Measurements from ENCODE around the gene MUC2.

DNA sequence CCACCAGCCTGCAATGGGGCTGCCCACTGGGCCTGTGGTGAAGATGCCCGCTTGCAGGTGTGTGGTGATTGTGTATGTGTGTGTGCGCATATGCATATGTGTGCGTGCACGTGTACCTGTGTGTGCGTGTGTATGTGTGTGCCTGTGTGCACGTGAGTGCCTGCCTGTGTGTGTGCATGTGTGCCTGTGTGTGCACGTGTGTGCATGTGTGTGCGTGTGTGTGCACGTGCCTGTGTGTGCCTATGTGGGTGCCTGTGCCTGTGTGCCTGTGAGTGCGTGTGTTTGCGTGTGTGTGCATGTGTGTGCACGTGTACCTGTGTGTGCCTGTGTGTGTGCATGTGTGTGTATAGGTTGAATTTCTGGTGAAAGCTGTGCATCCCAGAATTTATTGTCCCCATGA is 35.8 kb upstream of the MUC2 start:
- TF ChIP-seq, protein P1, sequence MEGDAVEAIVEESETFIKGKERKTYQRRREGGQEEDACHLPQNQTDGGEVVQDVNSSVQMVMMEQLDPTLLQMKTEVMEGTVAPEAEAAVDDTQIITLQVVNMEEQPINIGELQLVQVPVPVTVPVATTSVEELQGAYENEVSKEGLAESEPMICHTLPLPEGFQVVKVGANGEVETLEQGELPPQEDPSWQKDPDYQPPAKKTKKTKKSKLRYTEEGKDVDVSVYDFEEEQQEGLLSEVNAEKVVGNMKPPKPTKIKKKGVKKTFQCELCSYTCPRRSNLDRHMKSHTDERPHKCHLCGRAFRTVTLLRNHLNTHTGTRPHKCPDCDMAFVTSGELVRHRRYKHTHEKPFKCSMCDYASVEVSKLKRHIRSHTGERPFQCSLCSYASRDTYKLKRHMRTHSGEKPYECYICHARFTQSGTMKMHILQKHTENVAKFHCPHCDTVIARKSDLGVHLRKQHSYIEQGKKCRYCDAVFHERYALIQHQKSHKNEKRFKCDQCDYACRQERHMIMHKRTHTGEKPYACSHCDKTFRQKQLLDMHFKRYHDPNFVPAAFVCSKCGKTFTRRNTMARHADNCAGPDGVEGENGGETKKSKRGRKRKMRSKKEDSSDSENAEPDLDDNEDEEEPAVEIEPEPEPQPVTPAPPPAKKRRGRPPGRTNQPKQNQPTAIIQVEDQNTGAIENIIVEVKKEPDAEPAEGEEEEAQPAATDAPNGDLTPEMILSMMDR (IDR thresholded peaks at IDR 0.05 in 2 of 3, conservative IDR thresholded peaks at IDR 0.05 in 1 of 3; ENCODE audit: borderline replicate concordance in 1 of 3, insufficient read depth in 1 of 3, low read depth in 2 of 3, low read length in 2 of 3): no peak
- TF ChIP-seq, protein P2, sequence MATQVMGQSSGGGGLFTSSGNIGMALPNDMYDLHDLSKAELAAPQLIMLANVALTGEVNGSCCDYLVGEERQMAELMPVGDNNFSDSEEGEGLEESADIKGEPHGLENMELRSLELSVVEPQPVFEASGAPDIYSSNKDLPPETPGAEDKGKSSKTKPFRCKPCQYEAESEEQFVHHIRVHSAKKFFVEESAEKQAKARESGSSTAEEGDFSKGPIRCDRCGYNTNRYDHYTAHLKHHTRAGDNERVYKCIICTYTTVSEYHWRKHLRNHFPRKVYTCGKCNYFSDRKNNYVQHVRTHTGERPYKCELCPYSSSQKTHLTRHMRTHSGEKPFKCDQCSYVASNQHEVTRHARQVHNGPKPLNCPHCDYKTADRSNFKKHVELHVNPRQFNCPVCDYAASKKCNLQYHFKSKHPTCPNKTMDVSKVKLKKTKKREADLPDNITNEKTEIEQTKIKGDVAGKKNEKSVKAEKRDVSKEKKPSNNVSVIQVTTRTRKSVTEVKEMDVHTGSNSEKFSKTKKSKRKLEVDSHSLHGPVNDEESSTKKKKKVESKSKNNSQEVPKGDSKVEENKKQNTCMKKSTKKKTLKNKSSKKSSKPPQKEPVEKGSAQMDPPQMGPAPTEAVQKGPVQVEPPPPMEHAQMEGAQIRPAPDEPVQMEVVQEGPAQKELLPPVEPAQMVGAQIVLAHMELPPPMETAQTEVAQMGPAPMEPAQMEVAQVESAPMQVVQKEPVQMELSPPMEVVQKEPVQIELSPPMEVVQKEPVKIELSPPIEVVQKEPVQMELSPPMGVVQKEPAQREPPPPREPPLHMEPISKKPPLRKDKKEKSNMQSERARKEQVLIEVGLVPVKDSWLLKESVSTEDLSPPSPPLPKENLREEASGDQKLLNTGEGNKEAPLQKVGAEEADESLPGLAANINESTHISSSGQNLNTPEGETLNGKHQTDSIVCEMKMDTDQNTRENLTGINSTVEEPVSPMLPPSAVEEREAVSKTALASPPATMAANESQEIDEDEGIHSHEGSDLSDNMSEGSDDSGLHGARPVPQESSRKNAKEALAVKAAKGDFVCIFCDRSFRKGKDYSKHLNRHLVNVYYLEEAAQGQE (IDR thresholded peaks at IDR 0.05; ENCODE audit: low read depth): no peak
- TF ChIP-seq, protein P3, sequence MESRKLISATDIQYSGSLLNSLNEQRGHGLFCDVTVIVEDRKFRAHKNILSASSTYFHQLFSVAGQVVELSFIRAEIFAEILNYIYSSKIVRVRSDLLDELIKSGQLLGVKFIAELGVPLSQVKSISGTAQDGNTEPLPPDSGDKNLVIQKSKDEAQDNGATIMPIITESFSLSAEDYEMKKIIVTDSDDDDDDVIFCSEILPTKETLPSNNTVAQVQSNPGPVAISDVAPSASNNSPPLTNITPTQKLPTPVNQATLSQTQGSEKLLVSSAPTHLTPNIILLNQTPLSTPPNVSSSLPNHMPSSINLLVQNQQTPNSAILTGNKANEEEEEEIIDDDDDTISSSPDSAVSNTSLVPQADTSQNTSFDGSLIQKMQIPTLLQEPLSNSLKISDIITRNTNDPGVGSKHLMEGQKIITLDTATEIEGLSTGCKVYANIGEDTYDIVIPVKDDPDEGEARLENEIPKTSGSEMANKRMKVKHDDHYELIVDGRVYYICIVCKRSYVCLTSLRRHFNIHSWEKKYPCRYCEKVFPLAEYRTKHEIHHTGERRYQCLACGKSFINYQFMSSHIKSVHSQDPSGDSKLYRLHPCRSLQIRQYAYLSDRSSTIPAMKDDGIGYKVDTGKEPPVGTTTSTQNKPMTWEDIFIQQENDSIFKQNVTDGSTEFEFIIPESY (IDR thresholded peaks at IDR 0.05; ENCODE audit: extremely low read depth, insufficient replicate concordance, low read length): no peak
- TF ChIP-seq ZNF274 (IDR thresholded peaks at IDR 0.05; ENCODE audit: low read depth, low read length): no peak
